T-cell (primary cell): ENCODE data around the gene ZW10. TPM values are rescaled to one million over a fixed set of nuclear protein-coding genes. Genes with fewer than 3 reads are reported as not detected.

Experiments
- ATAC-seq, 4 experiments: fragments of 200-7000 bp in 3 of 4; fragments of 150-1000 bp in 1 of 4; cut with Tn5 transposase; replicated peaks in 1 of 4; 1 replicate in 3 of 4; 2 replicates in 1 of 4; pipeline ENCODE4 v1.10.0; 2021; ENCODE audit warnings: moderate library complexity in 3 of 4, mild to moderate bottlenecking in 2 of 4, moderate number of reproducible peaks in 1 of 4
- CTCF ChIA-PET, 2 donors: fragments of 300-600 bp; sonication (Branson Sonifier 250); formaldehyde crosslinking; loops; one replicate each; lab custom pipeline; 2022; ENCODE audit warnings: antibody characterized with exemption in 2 of 2; lab: Charles Lee
- POLR2A ChIA-PET, 2 donors: fragments of 300-600 bp; sonication (Branson Sonifier 250); formaldehyde crosslinking; loops; one replicate each; lab custom pipeline; 2022; ENCODE audit warnings: antibody characterized with exemption in 2 of 2; lab: Charles Lee
- DNase-seq, 35 experiments: peaks; one replicate each; pipeline versions ENCODE4 v3.0.0 to v3.0.0-alpha.2; 2013 to 2023
- H3K27ac ChIP-seq: one replicate; pipeline ENCODE4 v1.5.1; 2013; ENCODE audit warnings: low read length
- H3K27me3 ChIP-seq, 2 experiments: replicated peaks in 1 of 2; 1 replicate in 1 of 2; 2 replicates in 1 of 2; pipeline versions ENCODE4 v1.6.1 to v1.7.0; 2013; ENCODE audit warnings: low read length in 1 of 2, mixed read lengths in 1 of 2; ENCODE audit not compliant: control insufficient read depth in 2 of 2, insufficient read depth in 2 of 2; ENCODE audit errors: extremely low read depth in 1 of 2
- H3K36me3 ChIP-seq, 2 donors: 1 replicate in 1 of 2; 2 replicates in 1 of 2; pipeline versions ENCODE4 v1.6.1 to v1.7.0; 2013; ENCODE audit warnings: low read length in 1 of 2; ENCODE audit not compliant: control insufficient read depth in 2 of 2, insufficient read depth in 1 of 2; ENCODE audit errors: extremely low read depth in 1 of 2
- H3K4me1 ChIP-seq, 2 experiments: 1 replicate in 1 of 2; 2 replicates in 1 of 2; pipeline versions ENCODE4 v1.6.1 to v1.7.0; 2013; ENCODE audit warnings: low read length in 2 of 2, mixed read lengths in 1 of 2; ENCODE audit not compliant: insufficient read depth in 2 of 2, control insufficient read depth in 1 of 2; ENCODE audit errors: extremely low read depth in 1 of 2
- H3K4me3 ChIP-seq, 2 donors: 1 replicate in 1 of 2; 2 replicates in 1 of 2; pipeline versions ENCODE4 v1.5.1 to v1.7.0; 2013; ENCODE audit warnings: mild to moderate bottlenecking in 2 of 2, low read length in 1 of 2, moderate library complexity in 1 of 2; ENCODE audit not compliant: control insufficient read depth in 1 of 2; ENCODE audit errors: extremely low read depth in 1 of 2
- H3K9me3 ChIP-seq: 2 replicates; pipeline ENCODE4 v1.7.0; 2013
- H3K27ac Mint-ChIP-seq, 2 donors: one replicate each; pipeline ENCODE4 v1.8.0; 2020 to 2021; ENCODE audit warnings: mild to moderate bottlenecking in 2 of 2, mixed read lengths in 2 of 2
- H3K27me3 Mint-ChIP-seq, 2 donors: one replicate each; pipeline ENCODE4 v1.8.0; 2021 to 2022; ENCODE audit warnings: mixed read lengths in 2 of 2
- H3K36me3 Mint-ChIP-seq: one replicate; pipeline ENCODE4 v1.8.0; 2021; ENCODE audit warnings: mixed read lengths
- H3K4me1 Mint-ChIP-seq, 3 donors: one replicate each; pipeline ENCODE4 v1.8.0; 2020 to 2022; ENCODE audit warnings: mixed read lengths in 3 of 3, mild to moderate bottlenecking in 1 of 3
- H3K4me3 Mint-ChIP-seq, 3 donors: one replicate each; pipeline ENCODE4 v1.8.0; 2020 to 2022; ENCODE audit warnings: mild to moderate bottlenecking in 3 of 3, mixed read lengths in 3 of 3, moderate library complexity in 3 of 3
- H3K9me3 Mint-ChIP-seq, 3 donors: one replicate each; pipeline ENCODE4 v1.8.0; 2020 to 2022; ENCODE audit warnings: mixed read lengths in 3 of 3
- WGBS: methylation state at CpG from one replicate; pipeline ENCODE4 v1.1.5; 2013; ENCODE audit warnings: missing lambda C conversion rate; ENCODE audit not compliant: insufficient coverage; 5-methylcytosine and 5-hydroxymethylcytosine counted together
- total RNA-seq, 35 experiments: library from RNA in 6 of 35; stranded (reverse) in 6 of 35; fragments of 120-200 nt in 1 of 35; gene quantifications; one replicate each; pipeline versions ENCODE4 v1.2.1 to v1.2.4 and lab custom pipeline; 2013 to 2026

ZW10 gene
- total RNA-seq, 5 donors from 2014 or later (not counting 1 experiment from before 2014, with no cell fraction given), result 6.7 to 8.7 (median 8.4) TPM

- WGBS, result 84% methylated on average over 11 of the region's 15 CpGs
- ChIA-PET CTCF (no interaction called here), POLR2A (no interaction called here)
- Mint-ChIP-seq H3K27me3 (no peaks in the 10 kb centered on the region), H3K4me1 (no peaks in the 10 kb centered on the region), H3K9me3 (no peaks in the 10 kb centered on the region), H3K4me3 (no peak overlapping the region), H3K36me3 (no peaks in the 10 kb centered on the region), H3K27ac (no peak overlapping the region)
- no peaks in the 10 kb centered on the region for H3K4me1 ChIP-seq
- peak in 2 of 35 experiments; percentile 1 to 9 for DNase-seq
- peaks cover 0 to 2% of the 10 kb centered on the region in 2 donors for H3K36me3 ChIP-seq
- ATAC-seq, result no peak
- no peak overlapping the region for H3K4me3 ChIP-seq
- no peaks in the 10 kb centered on the region for H3K27me3 ChIP-seq
- no peaks in the 10 kb centered on the region for H3K9me3 ChIP-seq
- H3K27ac ChIP-seq, result no peak overlapping the region
Observed at GRCh38 chr11:113690619-113691569, 82.6 kb downstream of the ZW10 start.

- Histone ChIP-seq H3K4me3 (no peak overlapping the region), H3K27ac (no peak overlapping the region), H3K27me3 (no peaks in the 10 kb centered on the region), H3K4me1 (no peaks in the 10 kb centered on the region), H3K9me3 (no peaks in the 10 kb centered on the region), H3K36me3 (peaks cover 0 to 2% of the 10 kb centered on the region in 2 donors)
- 90% methylated on average over 14 of the region's 19 CpGs for WGBS
- H3K9me3 Mint-ChIP-seq, result no peaks in the 10 kb centered on the region
- no peaks in the 10 kb centered on the region for H3K27me3 Mint-ChIP-seq
- DNase-seq (no peak), ATAC-seq (no peak)
- H3K27ac Mint-ChIP-seq, result no peak overlapping the region
- H3K4me1 Mint-ChIP-seq, result no peaks in the 10 kb centered on the region
- H3K36me3 Mint-ChIP-seq, result no peaks in the 10 kb centered on the region
- no peak overlapping the region for H3K4me3 Mint-ChIP-seq
- POLR2A ChIA-PET, result no interaction called here
- CTCF ChIA-PET, result no interaction called here
Observed at GRCh38 chr11:113689768-113690618, 83.5 kb downstream of the ZW10 start.

GRCh38 chr11:113685654-113686359 lies 87.7 kb downstream of the ZW10 start:
- Histone ChIP-seq H3K27me3 (peaks cover 0 to 2% of the 10 kb centered on the region in 2 experiments), H3K4me3 (no peak overlapping the region), H3K4me1 (no peaks in the 10 kb centered on the region), H3K36me3 (peaks cover 0 to 2% of the 10 kb centered on the region in 2 donors), H3K9me3 (no peaks in the 10 kb centered on the region), H3K27ac (no peak overlapping the region)
- DNase-seq (no peak), ATAC-seq (no peak)
- Mint-ChIP-seq H3K4me3 (no peak overlapping the region), H3K9me3 (no peaks in the 10 kb centered on the region), H3K36me3 (no peaks in the 10 kb centered on the region), H3K27ac (no peak overlapping the region), H3K27me3 (peaks cover 0 to 2% of the 10 kb centered on the region in 2 donors), H3K4me1 (no peaks in the 10 kb centered on the region)
- POLR2A ChIA-PET, result no interaction called here
- CTCF ChIA-PET, result interaction anchor here in 1 of 2 donors (0.6 kb wide), 1 partner anchor 388 kb away, joined by 3 read pairs; no protein-coding TSS in a partner anchor
- WGBS, result no CpG with 5 or more reads among the region's 2 CpGs

- Histone ChIP-seq H3K9me3 (no peaks in the 10 kb centered on the region), H3K4me1 (no peaks in the 10 kb centered on the region), H3K4me3 (no peak overlapping the region), H3K36me3 (peaks cover 0 to 2% of the 10 kb centered on the region in 2 donors), H3K27ac (no peak overlapping the region), H3K27me3 (peaks cover 0 to 2% of the 10 kb centered on the region in 2 experiments)
- Mint-ChIP-seq H3K27ac (no peak overlapping the region), H3K9me3 (no peaks in the 10 kb centered on the region), H3K4me1 (no peaks in the 10 kb centered on the region), H3K27me3 (peaks cover under 1 to 2% of the 10 kb centered on the region in 2 donors), H3K4me3 (no peak overlapping the region), H3K36me3 (no peaks in the 10 kb centered on the region)
- ChIA-PET CTCF (no interaction called here), POLR2A (interaction anchor here in 1 of 2 donors (0.6 kb wide), 1 partner anchor 1650 kb away, joined by 3 read pairs; no protein-coding TSS in a partner anchor)
- no peak for ATAC-seq
- no peak for DNase-seq
- WGBS, result 68% methylated on average over 3 of the region's 5 CpGs
Observed at GRCh38 chr11:113684496-113684895, 89.0 kb downstream of the ZW10 start.

- 75% methylated on average over 4 of the region's 6 CpGs for WGBS
- H3K27me3 ChIP-seq, result peaks cover 0 to 2% of the 10 kb centered on the region in 2 experiments
- no peaks in the 10 kb centered on the region for H3K9me3 ChIP-seq
- ChIA-PET CTCF (no interaction called here), POLR2A (no interaction called here)
- H3K4me1 ChIP-seq, result no peaks in the 10 kb centered on the region
- Mint-ChIP-seq H3K4me3 (no peak overlapping the region), H3K36me3 (no peaks in the 10 kb centered on the region), H3K9me3 (no peaks in the 10 kb centered on the region), H3K27ac (no peak overlapping the region), H3K4me1 (no peaks in the 10 kb centered on the region), H3K27me3 (peaks cover 3 to 4% of the 10 kb centered on the region in 2 donors)
- H3K36me3 ChIP-seq, result no peaks in the 10 kb centered on the region
- ATAC-seq (no peak), DNase-seq (no peak)
- H3K27ac ChIP-seq, result no peak overlapping the region
- H3K4me3 ChIP-seq, result no peak overlapping the region
Observed at GRCh38 chr11:113683481-113684046, 89.9 kb downstream of the ZW10 start.
